GM23248 (cell line): ENCODE data around the gene FRAS1. TPM values are rescaled to one million over a fixed set of nuclear protein-coding genes. Genes with fewer than 3 reads are reported as not detected.

Experiments used
- DNase-seq: peaks from one replicate; pipeline ENCODE4 v3.0.0-alpha.2; 2015
- H2AFZ ChIP-seq: fragments of 200-600 bp; sonication (generic); 2 replicates; pipeline ENCODE4 v1.6.1; 2016; ENCODE audit warnings: antibody characterized with exemption
- H3F3A ChIP-seq: fragments of 200-600 bp; sonication (generic); 2 replicates; pipeline ENCODE4 v1.6.1; 2016; ENCODE audit warnings: mild to moderate bottlenecking, antibody characterized with exemption, mixed run types; ENCODE audit not compliant: insufficient read depth
- H3K27ac ChIP-seq: fragments of 200-600 bp; sonication (generic); 2 replicates; pipeline ENCODE4 v1.5.1; 2016; ENCODE audit warnings: mild to moderate bottlenecking
- H3K27me3 ChIP-seq: fragments of 200-600 bp; sonication (generic); replicated peaks from 2 replicates; pipeline ENCODE4 v1.6.1; 2016; ENCODE audit warnings: mild to moderate bottlenecking; ENCODE audit not compliant: insufficient read depth
- H3K36me3 ChIP-seq: fragments of 200-600 bp; sonication (generic); 2 replicates; pipeline ENCODE4 v1.6.1; 2016; ENCODE audit warnings: low read depth, mild to moderate bottlenecking
- H3K4me1 ChIP-seq: fragments of 200-600 bp; sonication (generic); 2 replicates; pipeline ENCODE4 v1.6.1; 2016; ENCODE audit warnings: mild to moderate bottlenecking; ENCODE audit not compliant: insufficient read depth
- H3K4me2 ChIP-seq: fragments of 200-600 bp; sonication (generic); one replicate; pipeline ENCODE4 v1.6.1; 2016; ENCODE audit warnings: mild to moderate bottlenecking; ENCODE audit not compliant: unreplicated experiment
- H3K4me3 ChIP-seq: fragments of 200-600 bp; sonication (generic); 2 replicates; pipeline ENCODE4 v1.5.1; 2016; ENCODE audit warnings: mild to moderate bottlenecking
- H3K79me2 ChIP-seq: fragments of 200-600 bp; sonication (generic); 2 replicates; pipeline ENCODE4 v1.6.1; 2016; ENCODE audit warnings: mild to moderate bottlenecking; ENCODE audit not compliant: insufficient read depth
- H3K9ac ChIP-seq: fragments of 200-600 bp; sonication (generic); 2 replicates; pipeline ENCODE4 v1.6.1; 2016; ENCODE audit warnings: mild to moderate bottlenecking
- H3K9me2 ChIP-seq: fragments of 200-600 bp; sonication (generic); 2 replicates; pipeline ENCODE4 v1.6.1; 2016; ENCODE audit warnings: mixed run types, mild to moderate bottlenecking, moderate library complexity; ENCODE audit not compliant: insufficient read depth
- H3K9me3 ChIP-seq: fragments of 200-600 bp; sonication (generic); one replicate; pipeline ENCODE4 v1.6.1; 2017; ENCODE audit warnings: low read depth
- H4K20me1 ChIP-seq: fragments of 200-600 bp; sonication (generic); 2 replicates; pipeline ENCODE4 v1.6.0; 2016; ENCODE audit not compliant: insufficient read depth
- EZH2 ChIP-seq: fragments of 200-600 bp; sonication (generic); IDR thresholded peaks from 2 replicates; pipeline ENCODE4 v1.6.1; 2018; ENCODE audit warnings: antibody characterized with exemption, mild to moderate bottlenecking; ENCODE audit not compliant: insufficient read depth, poor library complexity, severe bottlenecking
- EZH2phosphoT487 ChIP-seq: fragments of 200-600 bp; sonication (generic); IDR thresholded peaks from 2 replicates; pipeline ENCODE4 v1.6.1; 2018; ENCODE audit warnings: antibody characterized with exemption, moderate library complexity, mild to moderate bottlenecking, low read depth; ENCODE audit not compliant: insufficient read depth
- WGBS, 2 experiments: methylation state at CpG; one replicate each; pipeline ENCODE4 v1.1.6; 2015 to 2017; ENCODE audit warnings: low lambda C conversion rate in 2 of 2, low coverage in 1 of 2; ENCODE audit errors: missing lambda C conversion rate in 2 of 2; 5-methylcytosine and 5-hydroxymethylcytosine counted together
- in situ Hi-C: fragments of 300-500 bp; cut with MboI; formaldehyde crosslinking; loops from 2 replicates; pipeline ENCODE4 v1.15.0; 2020
- polyA plus RNA-seq: library from polyadenylated mRNA; unstranded; fragments of >200 nt; fragmentation: Nextera tagmentation; extraction: Ambion mirVana; gene quantifications from 2 replicates; pipeline ENCODE4 v1.2.1, GENCODE V29; 2016
- total RNA-seq: library from RNA; depleted of rRNA; stranded (reverse); fragments of >200 nt; shearing (Covaris generic); gene quantifications from 2 replicates; pipeline ENCODE4 v1.2.3, GENCODE V29; 2014

The FRAS1 gene
- total and polyA plus RNA-seq, 2 experiments from 2014 or later, result 6.5 to 19.8 TPM

- H3F3A ChIP-seq, result no peaks in the 10 kb centered on the region
- 96 to 99% methylated on average over 3 of the region's 3 CpGs for WGBS, 2 experiments
- in situ Hi-C loops, result loop anchor here (25.0 kb wide), 1 partner anchor 551 kb away; no protein-coding TSS in a partner anchor
- no peak overlapping the region for H3K4me3 ChIP-seq
- TF ChIP-seq EZH2phosphoT487, result no peak
- TF ChIP-seq EZH2, result no peak
- 0 out of 2 replicates have a peak, but pooled peaks cover 2% of the 10 kb centered on the region for H3K36me3 ChIP-seq
- no peak for DNase-seq
- H3K79me2 ChIP-seq, result no peaks in the 10 kb centered on the region
- no peak overlapping the region for H2AFZ ChIP-seq
- no peak overlapping the region for H3K27ac ChIP-seq
- H3K9me2 ChIP-seq, result no peaks in the 10 kb centered on the region
- no peaks in the 10 kb centered on the region for H4K20me1 ChIP-seq
- H3K9ac ChIP-seq, result no peak overlapping the region
- H3K4me2 ChIP-seq, result no peak overlapping the region
- H3K9me3 ChIP-seq, result no peaks in the 10 kb centered on the region
- peaks cover 12% of the 10 kb centered on the region for H3K4me1 ChIP-seq
- no peaks in the 10 kb centered on the region for H3K27me3 ChIP-seq
Measured at GRCh38 chr4:78513411-78513975, 456.4 kb downstream of the FRAS1 start.

GRCh38 chr4:78517050-78517652 is 460.0 kb downstream of the FRAS1 start:
- Histone ChIP-seq H3K9me2 (no peaks in the 10 kb centered on the region), H3K79me2 (no peaks in the 10 kb centered on the region), H2AFZ (no peak overlapping the region), H3K4me3 (no peak overlapping the region), H3K27ac (no peak overlapping the region), H4K20me1 (no peaks in the 10 kb centered on the region), H3F3A (peaks cover 15% of the 10 kb centered on the region; the same call in 1 of the 2 replicates), H3K4me1 (peaks cover 11% of the 10 kb centered on the region), H3K9ac (no peak overlapping the region), H3K4me2 (no peak overlapping the region), H3K9me3 (no peaks in the 10 kb centered on the region), H3K36me3 (peaks cover 6% of the 10 kb centered on the region; the same call in 1 of the 2 replicates), H3K27me3 (no peaks in the 10 kb centered on the region)
- in situ Hi-C loops, result loop anchor here (25.0 kb wide), 1 partner anchor 555 kb away; no protein-coding TSS in a partner anchor
- 6 to 7% methylated on average over 3 of the region's 3 CpGs for WGBS, 2 experiments
- DNase-seq, result peak; percentile 70
- TF ChIP-seq EZH2phosphoT487, result no peak
- TF ChIP-seq EZH2, result no peak

GRCh38 chr4:78518561-78518960 is 461.4 kb downstream of the FRAS1 start:
- H3K4me2 ChIP-seq, result no peak overlapping the region
- no peaks in the 10 kb centered on the region for H3K79me2 ChIP-seq
- no peaks in the 10 kb centered on the region for H4K20me1 ChIP-seq
- no peaks in the 10 kb centered on the region for H3K9me2 ChIP-seq
- DNase-seq, result no peak
- H2AFZ ChIP-seq, result no peak overlapping the region
- H3K9me3 ChIP-seq, result no peaks in the 10 kb centered on the region
- peaks cover 15% of the 10 kb centered on the region; the same call in 1 of the 2 replicates for H3F3A ChIP-seq
- H3K36me3 ChIP-seq, result peaks cover 7% of the 10 kb centered on the region; the same call in 1 of the 2 replicates
- no peak overlapping the region for H3K9ac ChIP-seq
- H3K27ac ChIP-seq, result no peak overlapping the region
- H3K27me3 ChIP-seq, result no peaks in the 10 kb centered on the region
- H3K4me1 ChIP-seq, result peaks cover 11% of the 10 kb centered on the region
- in situ Hi-C loops, result loop anchor here (25.0 kb wide), 1 partner anchor 556 kb away; no protein-coding TSS in a partner anchor
- no peak for TF ChIP-seq EZH2
- TF ChIP-seq EZH2phosphoT487, result no peak
- H3K4me3 ChIP-seq, result no peak overlapping the region
- 58 to 59% methylated on average over 3 of the region's 3 CpGs for WGBS, 2 experiments

GRCh38 chr4:78519962-78520361 is 462.8 kb downstream of the FRAS1 start:
- H3K79me2 ChIP-seq, result no peaks in the 10 kb centered on the region
- H4K20me1 ChIP-seq, result no peaks in the 10 kb centered on the region
- H3K9ac ChIP-seq, result no peak overlapping the region
- H3K4me3 ChIP-seq, result no peak overlapping the region
- peaks cover 7% of the 10 kb centered on the region; the same call in 1 of the 2 replicates for H3K36me3 ChIP-seq
- TF ChIP-seq EZH2 (no peak), EZH2phosphoT487 (no peak)
- H3K4me2 ChIP-seq, result no peak overlapping the region
- no peaks in the 10 kb centered on the region for H3K27me3 ChIP-seq
- no peak for DNase-seq
- no peak overlapping the region for H3K27ac ChIP-seq
- H3K9me3 ChIP-seq, result no peaks in the 10 kb centered on the region
- H2AFZ ChIP-seq, result no peak overlapping the region
- H3K9me2 ChIP-seq, result no peaks in the 10 kb centered on the region
- H3K4me1 ChIP-seq, result peaks cover 11% of the 10 kb centered on the region
- WGBS, 2 experiments, result 71 to 79% methylated on average over 3 of the region's 3 CpGs
- in situ Hi-C loops, result loop anchor here (25.0 kb wide), 1 partner anchor 558 kb away; no protein-coding TSS in a partner anchor
- peaks cover 15% of the 10 kb centered on the region; the same call in 1 of the 2 replicates for H3F3A ChIP-seq
